Lung (tissue), 12 donors: Measurements from ENCODE around the gene MYBBP1A. TPM values are rescaled to one million over a fixed set of nuclear protein-coding genes. Genes with fewer than 3 reads are reported as not detected.

Experiments used
- ATAC-seq: fragments of 200-7000 bp; cut with Tn5 transposase; one replicate; pipeline ENCODE4 v1.9.1; 2020; ENCODE audit warnings: moderate number of reproducible peaks; ENCODE audit not compliant: insufficient read depth, low FRiP score
- DNase-seq, 3 donors: peaks; one replicate each; pipeline ENCODE4 v3.0.0-alpha.2; 2013 to 2017
- H3K27ac ChIP-seq, 2 donors: one replicate each; pipeline ENCODE4 v1.5.1; 2013; ENCODE audit warnings: mild to moderate bottlenecking in 2 of 2, moderate library complexity in 2 of 2, control low read depth in 1 of 2, inconsistent platforms in 1 of 2, low read depth in 1 of 2, low read length in 1 of 2
- H3K27me3 ChIP-seq, 3 donors: one replicate each; pipeline ENCODE4 v1.5.1; 2013; ENCODE audit warnings: low read length in 2 of 3; ENCODE audit not compliant: control insufficient read depth in 3 of 3, insufficient read depth in 3 of 3
- H3K36me3 ChIP-seq, 4 donors: one replicate each; pipeline ENCODE4 v1.5.1; 2013; ENCODE audit warnings: low read length in 4 of 4, mild to moderate bottlenecking in 1 of 4, moderate library complexity in 1 of 4; ENCODE audit not compliant: control insufficient read depth in 4 of 4, insufficient read depth in 4 of 4
- H3K4me1 ChIP-seq, 5 donors: one replicate each; pipeline ENCODE4 v1.5.1; 2013; ENCODE audit warnings: low read length in 5 of 5, mild to moderate bottlenecking in 2 of 5, moderate library complexity in 1 of 5; ENCODE audit not compliant: control insufficient read depth in 5 of 5, insufficient read depth in 5 of 5
- H3K4me3 ChIP-seq: one replicate; pipeline ENCODE4 v1.5.1; 2013; ENCODE audit warnings: mild to moderate bottlenecking, control low read depth, moderate library complexity
- H3K9ac ChIP-seq, 2 donors: one replicate each; pipeline ENCODE4 v1.5.1; 2013; ENCODE audit warnings: low read length in 2 of 2, control low read depth in 1 of 2; ENCODE audit not compliant: insufficient read depth in 1 of 2
- H3K9me3 ChIP-seq, 4 donors: one replicate each; pipeline ENCODE4 v1.5.1; 2013; ENCODE audit warnings: low read length in 3 of 4, mild to moderate bottlenecking in 1 of 4, moderate library complexity in 1 of 4; ENCODE audit not compliant: control insufficient read depth in 4 of 4, insufficient read depth in 3 of 4
- CTCF ChIP-seq: IDR thresholded peaks from 2 replicates; pipeline ENCODE4 v1.5.1; 2012; ENCODE audit warnings: mild to moderate bottlenecking; ENCODE audit errors: control extremely low read depth, extremely low read depth
- WGBS, 2 donors: extraction: QIAGEN DNeasy Blood & Tissue Kit; methylation state at CpG; one replicate each; pipeline ENCODE4 v1.1.7; 2013; 5-methylcytosine and 5-hydroxymethylcytosine counted together
- polyA plus RNA-seq, 2 donors: library from polyadenylated mRNA; stranded (reverse); fragments of 200-250 nt; gene quantifications; one replicate each; pipeline ENCODE4 v1.2.1, GENCODE V29; 2013
- total RNA-seq, 2 donors: library from RNA; depleted of rRNA in 1 of 2; stranded (reverse); fragments of >200 nt in 1 of 2; gene quantifications; one replicate each; pipeline ENCODE4 v1.2.1, GENCODE V29; 2014 to 2021
- donor health status: control.
- donor health status: control.
- donor health status: Bipolar disorder and iron deficiency.
- donor health status: healthy.
- donor health status: DM: yes; HTN: yes; CAD: no.

Gene MYBBP1A
- total and polyA plus RNA-seq, 4 donors, result 21.2 to 71.7 (median 34.4) TPM

DNA sequence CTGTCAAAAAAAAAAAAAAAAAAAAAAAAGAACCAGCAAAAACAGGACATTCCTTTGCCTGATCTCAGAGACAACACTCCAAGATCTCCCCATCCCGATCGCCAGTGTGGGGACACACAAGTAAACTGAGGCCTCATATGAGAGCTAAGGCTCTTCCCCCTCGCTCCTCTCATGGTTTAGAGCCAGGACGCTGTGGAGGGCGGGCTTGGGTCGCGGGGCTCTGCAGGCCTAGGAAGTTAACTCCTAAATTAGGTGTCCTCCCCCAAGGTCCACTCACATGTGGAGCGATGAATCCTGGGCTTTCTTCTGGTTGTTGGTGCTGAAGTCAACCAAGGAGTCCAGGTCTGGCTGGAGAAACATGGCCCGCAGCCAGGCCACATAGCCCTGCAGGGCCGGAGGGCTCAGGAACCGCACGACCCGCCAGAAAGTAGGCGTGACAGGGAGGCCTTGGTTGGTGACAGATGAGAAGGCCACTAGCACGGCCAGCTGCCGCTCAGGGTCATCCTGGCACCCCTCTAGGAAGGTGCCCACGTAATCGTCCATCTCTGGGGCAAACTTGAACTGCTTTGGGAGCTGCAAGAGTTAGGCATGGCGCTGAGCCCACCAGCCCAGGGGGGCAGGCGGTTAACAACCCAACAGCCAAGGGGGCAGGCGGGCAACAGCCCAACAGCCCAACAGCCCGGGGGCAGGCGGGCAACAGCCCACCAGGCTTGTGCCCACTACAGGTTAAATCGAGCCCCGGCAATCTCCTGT, 5.2 kb downstream of the MYBBP1A start:
- no peak for TF ChIP-seq CTCF
- no peak for DNase-seq
- Histone ChIP-seq H3K36me3 (peaks cover 3 to 76% (median 27%) of the 10 kb centered on the region in 4 donors), H3K27ac (no peak overlapping the region), H3K9ac (no peak overlapping the region), H3K4me3 (no peak overlapping the region), H3K27me3 (no peaks in the 10 kb centered on the region), H3K4me1 (peaks cover 0 to 11% (median 6%) of the 10 kb centered on the region in 5 donors), H3K9me3 (no peaks in the 10 kb centered on the region)
- no peak for ATAC-seq
- 94 to 95% methylated on average over 25 of the region's 25 CpGs for WGBS, 2 donors

DNA sequence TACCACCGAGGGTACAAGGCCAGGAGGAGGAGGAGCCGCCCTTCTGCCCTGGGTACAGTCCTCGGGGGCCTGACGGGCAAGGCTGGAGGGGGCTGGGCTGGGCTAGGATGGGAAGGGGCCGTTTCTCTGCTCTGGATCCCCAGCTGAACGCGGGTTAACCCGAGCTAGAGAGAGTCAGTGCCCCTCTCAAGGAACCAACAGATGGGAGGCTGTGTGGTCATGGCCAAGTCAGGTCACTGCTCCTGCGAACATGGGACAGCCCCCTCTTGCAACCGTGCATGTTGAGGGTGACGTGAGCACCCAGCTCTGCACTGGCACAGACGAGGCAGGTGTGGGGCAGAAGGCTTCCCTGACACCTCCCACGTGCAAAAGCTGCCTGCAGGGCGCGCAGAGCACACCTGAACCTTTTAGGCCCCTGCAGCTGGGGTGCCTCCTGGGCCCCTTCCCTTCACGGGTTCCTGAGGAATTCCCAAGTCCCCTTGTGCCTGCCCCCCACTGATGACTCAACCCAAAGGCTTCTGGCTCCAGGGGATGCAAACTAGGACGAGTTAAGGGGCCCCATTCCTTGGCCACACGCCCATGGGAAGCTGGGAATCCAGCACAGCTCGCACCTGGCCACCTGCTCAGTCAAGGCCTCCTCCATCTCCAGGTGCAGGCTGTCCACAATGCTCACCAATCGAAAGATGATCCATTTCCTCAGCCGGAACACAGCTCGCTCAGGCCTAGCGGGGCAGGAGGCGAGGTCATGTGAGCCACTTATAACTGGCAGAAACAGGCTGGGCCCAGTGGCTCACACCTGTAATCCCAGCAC, 6.3 kb downstream of the MYBBP1A start:
- no peak overlapping the region for H3K27ac ChIP-seq
- peaks cover 3 to 86% (median 32%) of the 10 kb centered on the region in 4 donors for H3K36me3 ChIP-seq
- H3K4me1 ChIP-seq, result peaks cover 0 to 2% (median 0%) of the 10 kb centered on the region in 5 donors
- H3K4me3 ChIP-seq, result no peak overlapping the region
- no peak for TF ChIP-seq CTCF
- 90 to 91% methylated on average over 24 of the region's 24 CpGs for WGBS, 2 donors
- no peaks in the 10 kb centered on the region for H3K27me3 ChIP-seq
- ATAC-seq (no peak), DNase-seq (no peak)
- H3K9ac ChIP-seq, result no peak overlapping the region
- H3K9me3 ChIP-seq, result no peaks in the 10 kb centered on the region

DNA sequence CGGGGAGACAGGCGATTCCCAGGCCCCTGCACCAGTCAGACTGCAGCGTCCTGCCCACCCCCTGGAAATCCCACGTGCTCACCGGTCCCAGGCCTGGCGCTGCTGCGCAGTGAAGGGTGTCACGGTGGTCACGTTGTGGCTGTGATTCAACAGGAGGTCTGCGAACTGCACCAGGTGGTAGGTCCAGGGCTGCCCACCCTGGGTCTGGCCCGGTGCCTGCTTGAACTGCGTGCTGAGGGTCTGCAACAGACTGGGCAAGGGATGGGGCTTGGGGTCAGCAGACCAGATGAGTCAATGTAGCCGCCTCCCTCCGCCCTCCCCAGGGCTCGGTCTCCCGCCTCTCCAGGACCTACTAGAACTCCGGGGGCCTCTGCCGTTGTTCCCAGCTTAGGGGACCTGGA, 7.1 kb downstream of the MYBBP1A start:
- H3K27ac ChIP-seq, result no peak overlapping the region
- ATAC-seq (no peak), DNase-seq (no peak)
- no peaks in the 10 kb centered on the region for H3K9me3 ChIP-seq
- TF ChIP-seq CTCF, result no peak
- H3K4me1 ChIP-seq, result no peaks in the 10 kb centered on the region
- H3K27me3 ChIP-seq, result no peaks in the 10 kb centered on the region
- WGBS, 2 donors, result 92 to 96% methylated on average over 18 of the region's 18 CpGs
- H3K9ac ChIP-seq, result no peak overlapping the region
- peaks cover 3 to 87% (median 34%) of the 10 kb centered on the region in 4 donors for H3K36me3 ChIP-seq
- H3K4me3 ChIP-seq, result no peak overlapping the region
